ENCODE results near the gene DEPDC1B. TPM values are rescaled to one million over a fixed set of nuclear protein-coding genes. Genes with fewer than 3 reads are reported as not detected.

DEPDC1B gene, protein sequence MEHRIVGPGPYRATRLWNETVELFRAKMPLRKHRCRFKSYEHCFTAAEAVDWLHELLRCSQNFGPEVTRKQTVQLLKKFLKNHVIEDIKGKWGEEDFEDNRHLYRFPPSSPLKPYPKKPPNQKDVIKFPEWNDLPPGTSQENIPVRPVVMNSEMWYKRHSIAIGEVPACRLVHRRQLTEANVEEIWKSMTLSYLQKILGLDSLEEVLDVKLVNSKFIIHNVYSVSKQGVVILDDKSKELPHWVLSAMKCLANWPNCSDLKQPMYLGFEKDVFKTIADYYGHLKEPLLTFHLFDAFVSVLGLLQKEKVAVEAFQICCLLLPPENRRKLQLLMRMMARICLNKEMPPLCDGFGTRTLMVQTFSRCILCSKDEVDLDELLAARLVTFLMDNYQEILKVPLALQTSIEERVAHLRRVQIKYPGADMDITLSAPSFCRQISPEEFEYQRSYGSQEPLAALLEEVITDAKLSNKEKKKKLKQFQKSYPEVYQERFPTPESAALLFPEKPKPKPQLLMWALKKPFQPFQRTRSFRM
- total RNA-seq, result 1.6 and 3.1 TPM in 2 replicates

DNA sequence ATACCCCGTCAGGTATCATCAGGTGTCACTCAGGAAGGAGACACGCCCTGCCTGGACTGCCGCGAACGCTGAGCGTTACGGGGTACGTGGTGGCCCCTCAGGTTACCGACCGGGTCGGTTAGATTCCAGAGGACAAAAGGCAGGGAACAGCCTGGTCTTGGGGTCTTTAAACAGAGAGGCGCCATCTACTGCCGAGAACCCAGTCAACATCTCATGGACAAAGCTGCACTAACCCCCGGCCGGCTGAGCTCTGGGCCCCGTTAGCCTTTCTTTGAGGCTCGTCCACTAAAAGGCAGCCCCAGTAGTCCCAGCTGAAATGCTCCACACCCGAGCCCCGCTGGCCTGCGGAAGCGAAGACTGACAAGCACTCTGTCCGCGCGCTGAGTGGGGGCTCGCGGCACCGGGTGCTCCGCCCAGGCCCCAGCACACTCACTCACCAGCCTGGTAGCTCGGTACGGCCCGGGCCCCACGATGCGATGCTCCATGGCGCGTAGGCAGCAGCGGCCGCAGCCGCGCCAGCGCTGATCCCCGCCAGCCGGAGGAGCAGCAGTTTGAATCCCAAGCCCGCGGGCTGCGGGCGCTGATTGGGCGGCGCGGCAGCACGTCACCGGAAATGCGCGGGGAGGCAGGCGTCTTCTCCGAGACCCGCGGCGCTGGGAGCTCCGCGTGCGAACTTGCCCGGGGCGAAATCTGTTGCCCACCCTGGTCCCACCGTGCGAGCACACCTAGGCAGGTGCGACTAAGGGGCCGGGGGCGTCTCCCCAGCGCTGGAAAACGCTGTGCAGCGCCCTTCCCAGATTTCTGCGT, at the start of gene DEPDC1B:
Gene DEPDC1B, minus strand, starts transcription at position 558 of the 807 bp plus-strand sequence. Its CDS starts 73 bp downstream, at position 485.

Other genes with a start within 250 kb of the DEPDC1B start
- gene ELOVL7, start 144.1 kb upstream of the DEPDC1B start, total RNA-seq, result 0.09 and 0.22 TPM in 2 replicates
- gene ERCC8, start 244.9 kb upstream of the DEPDC1B start, total RNA-seq, result 11.9 and 16.7 TPM in 2 replicates
- 11.7 and 17.8 TPM in 2 replicates for gene NDUFAF2, start 245.0 kb upstream of the DEPDC1B start, total RNA-seq

Measured in dermis lymphatic vessel endothelial cell (primary cell).